GM21390 (cell line): Measurements from ENCODE around the gene BZW2.
"Not testable (repeated sequence)": the region's sequence is repeated elsewhere in the genome, so short reads cannot be mapped to it uniquely, and the experiment has no call there.

Experiments used
- ATAC-seq: cut with Tn5 transposase; IDR thresholded peaks from one replicate; pipeline ENCODE4 v1.9.1; 2021; ENCODE audit not compliant: unreplicated experiment

The BZW2 gene

GRCh38 chr7:16644636-16645592, 1.1 kb upstream of the BZW2 start:
- ATAC-seq = no peak

- no peak for ATAC-seq
Observed at GRCh38 chr7:16646472-16647072, 591 bp downstream of the BZW2 start.

- ATAC-seq = no peak
Observed at GRCh38 chr7:16647435-16647960, 1.5 kb downstream of the BZW2 start.

- no peak for ATAC-seq
Observed at GRCh38 chr7:16648551-16648950, 2.6 kb downstream of the BZW2 start.

- ATAC-seq = no peak
Observed at GRCh38 chr7:16649196-16649595, 3.2 kb downstream of the BZW2 start.

GRCh38 chr7:16650266-16650665, 4.3 kb downstream of the BZW2 start:
- ATAC-seq = no peak

GRCh38 chr7:16651396-16652239, 5.6 kb downstream of the BZW2 start:
- ATAC-seq = no peak

- ATAC-seq = no peak
Observed at GRCh38 chr7:16652240-16652583, 6.2 kb downstream of the BZW2 start.

GRCh38 chr7:16652888-16653287, 6.9 kb downstream of the BZW2 start:
- no peak for ATAC-seq

GRCh38 chr7:16655394-16655793, 9.4 kb downstream of the BZW2 start:
- no peak for ATAC-seq

GRCh38 chr7:16656141-16656540, 10.2 kb downstream of the BZW2 start:
- no peak for ATAC-seq

GRCh38 chr7:16657656-16658279, 11.8 kb downstream of the BZW2 start:
- ATAC-seq = no peak

GRCh38 chr7:16659854-16660497, 14.0 kb downstream of the BZW2 start:
- not testable (repeated sequence) for ATAC-seq

GRCh38 chr7:16660702-16661464, 14.9 kb downstream of the BZW2 start:
- ATAC-seq = no peak

- no peak for ATAC-seq
Observed at GRCh38 chr7:16661924-16662323, 15.9 kb downstream of the BZW2 start.

GRCh38 chr7:16667355-16667754, 21.4 kb downstream of the BZW2 start:
- no peak for ATAC-seq

GRCh38 chr7:16668049-16668858, 22.3 kb downstream of the BZW2 start:
- ATAC-seq = no peak

- no peak for ATAC-seq
Observed at GRCh38 chr7:16668978-16669377, 23.0 kb downstream of the BZW2 start.

GRCh38 chr7:16669581-16669980, 23.6 kb downstream of the BZW2 start:
- ATAC-seq = no peak
